Measurements from ENCODE around the gene NOL3.
"Not testable (repeated sequence)": the region's sequence is repeated elsewhere in the genome, so short reads cannot be mapped to it uniquely, and the experiment has no call there.

Gene NOL3

DNA sequence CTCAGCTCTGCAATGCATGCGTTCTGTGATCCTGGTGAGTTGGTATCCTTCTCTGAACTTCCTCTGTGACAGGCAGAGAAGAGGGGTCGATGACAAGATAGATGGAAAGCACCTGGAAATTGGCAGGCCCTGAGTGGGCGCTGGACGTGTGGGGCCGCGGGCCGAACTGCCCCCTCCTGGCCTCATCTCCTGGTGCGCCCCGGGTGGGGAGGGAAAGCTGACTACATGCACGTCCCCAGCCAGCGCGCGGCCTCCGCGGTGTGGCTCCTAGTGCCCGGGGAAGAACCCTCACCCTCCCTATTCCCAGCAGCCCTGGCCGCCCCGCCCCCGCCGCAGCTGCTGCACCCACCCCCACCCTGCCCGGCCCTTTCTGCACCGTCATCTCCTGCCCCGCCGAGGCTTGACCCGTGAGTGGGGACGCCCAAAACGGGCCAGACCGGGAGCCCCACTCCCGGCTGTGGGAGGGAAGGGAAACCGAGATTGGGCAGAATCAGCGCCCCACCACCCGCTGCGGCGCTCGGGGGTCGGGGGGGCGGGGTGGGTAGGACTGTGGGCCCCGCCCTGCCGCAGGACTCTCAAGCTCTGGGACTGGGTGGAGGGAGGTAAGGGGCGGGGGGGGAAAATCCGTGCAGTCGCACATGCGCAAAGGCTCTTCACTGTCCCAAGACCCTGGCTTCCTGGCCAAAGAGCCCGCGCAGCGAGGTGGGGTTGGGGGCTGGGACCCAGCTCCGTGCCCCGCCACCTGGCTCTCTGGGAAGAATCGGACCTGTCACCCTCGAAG is at the start of gene NOL3:
TSS of gene NOL3 (plus strand) at position 371 of the 781 bp plus-strand sequence.
- DNase-seq, result peak; percentile 84

DNA sequence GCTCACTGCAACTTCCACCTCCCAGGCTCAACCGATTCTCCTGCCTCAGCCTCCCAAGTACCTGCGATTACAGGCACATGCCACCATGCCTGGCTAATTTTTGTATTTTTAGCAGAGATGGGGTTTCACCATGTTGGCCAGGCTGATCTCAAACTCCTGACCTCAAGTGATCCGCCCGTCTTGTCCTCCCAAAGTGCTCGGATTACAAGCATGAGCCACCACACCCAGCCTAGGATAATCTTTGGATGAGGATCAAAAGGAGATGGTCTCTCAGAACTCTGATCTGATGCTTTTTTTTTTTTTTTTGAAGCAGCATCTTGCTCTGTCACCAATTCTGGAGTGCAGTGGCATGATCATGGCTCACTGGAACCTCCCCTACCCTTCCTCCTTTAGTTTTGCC is 47.5 kb upstream of the NOL3 start:
- not testable (repeated sequence) for DNase-seq

DNA sequence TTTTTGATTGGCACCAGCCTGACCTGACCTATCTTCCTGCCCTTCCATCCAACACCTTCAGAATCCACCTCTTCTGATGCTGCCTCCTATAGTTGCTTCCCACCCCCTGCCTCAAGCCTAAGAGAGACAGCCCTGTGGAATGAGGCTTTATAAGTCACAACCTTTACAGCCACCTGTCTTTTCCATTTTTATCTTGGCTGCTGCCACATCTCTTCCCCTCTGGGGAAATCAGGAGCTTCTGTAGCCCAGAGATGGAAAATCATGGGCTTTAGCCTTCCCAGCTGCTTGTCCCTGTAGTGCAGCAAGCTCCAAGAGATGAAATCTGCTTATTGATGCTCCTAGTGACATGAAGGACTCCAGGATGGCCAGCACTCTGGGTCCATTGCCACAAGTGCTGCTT is 41.9 kb upstream of the NOL3 start:
- no peak for DNase-seq

DNA sequence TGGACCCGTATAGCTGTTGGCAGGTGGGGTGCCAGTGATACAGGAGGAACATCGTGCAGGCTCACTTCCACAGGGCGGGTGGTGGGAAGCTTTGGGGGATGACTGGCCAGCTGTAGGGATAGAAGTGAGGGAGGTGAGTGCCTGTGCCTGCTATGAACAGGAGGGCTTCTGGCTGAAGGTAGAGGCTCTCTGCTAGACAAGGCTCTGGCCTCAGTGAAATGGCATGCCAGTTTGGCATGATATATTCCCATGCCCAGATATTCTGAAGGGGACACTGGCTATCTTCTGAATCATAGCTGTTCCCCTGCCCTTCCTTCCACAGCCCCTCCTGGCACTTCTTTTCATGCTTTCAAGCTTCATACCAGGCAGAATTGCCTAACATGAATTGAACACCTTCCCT is 41.5 kb upstream of the NOL3 start:
- no peak for DNase-seq

DNA sequence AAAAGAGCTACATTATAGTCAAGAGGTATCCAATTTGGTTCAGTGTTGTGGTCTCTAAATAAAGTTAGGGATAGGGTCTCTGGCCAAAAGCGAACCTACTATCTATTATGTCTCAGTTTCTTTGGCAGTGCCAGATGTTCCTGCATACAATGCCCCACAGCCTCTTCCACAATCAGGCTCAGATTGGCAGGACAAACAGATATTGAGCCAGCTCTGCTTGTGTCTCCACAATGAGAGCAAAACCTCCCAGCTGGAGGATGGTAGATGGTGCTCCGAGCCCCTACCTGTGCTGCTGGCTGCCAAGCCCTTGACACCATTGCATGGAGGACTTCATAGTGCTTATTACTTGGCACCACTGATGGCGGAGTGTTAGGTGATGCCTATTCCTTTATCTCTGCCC is 40.9 kb upstream of the NOL3 start:
- DNase-seq, result no peak

DNA sequence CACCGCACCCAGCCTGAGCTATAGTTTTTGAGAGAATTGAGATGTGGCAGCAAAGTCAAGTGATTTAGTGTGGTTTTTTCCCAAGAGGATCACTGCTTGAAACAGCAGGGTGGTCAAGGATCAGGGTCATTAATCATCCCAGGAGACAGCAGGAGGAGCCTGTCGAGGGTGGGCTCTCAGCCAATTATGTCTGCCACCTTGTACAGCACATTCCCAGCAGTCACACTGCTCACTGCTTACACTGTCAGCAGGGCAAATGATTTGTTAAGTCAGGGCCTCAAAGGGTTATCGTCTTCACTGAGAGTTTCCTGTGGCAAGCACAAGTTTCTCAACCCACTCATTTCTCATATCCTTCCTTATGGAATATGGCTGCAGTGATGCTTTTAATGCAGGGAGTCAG is 32.7 kb upstream of the NOL3 start:
- DNase-seq, result no peak

DNA sequence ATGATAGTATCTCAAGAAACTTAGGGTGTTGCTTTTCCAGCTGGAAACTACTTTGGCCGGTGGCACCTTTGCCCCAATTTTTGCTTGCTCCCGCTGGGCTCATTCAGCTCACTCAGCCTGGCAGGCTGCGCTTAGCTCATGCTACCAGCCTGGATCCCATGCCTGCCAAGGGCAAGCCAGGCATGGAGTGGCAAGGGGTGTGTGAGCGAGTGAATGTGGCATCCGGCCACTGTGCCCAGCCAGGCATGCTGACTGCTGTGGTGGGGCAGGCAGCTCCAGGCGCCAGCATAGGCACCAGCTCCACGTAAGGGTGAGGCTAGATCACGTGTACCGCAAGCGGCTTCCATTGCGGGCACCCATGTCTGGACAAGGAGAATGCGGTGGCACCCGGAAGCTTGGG is 28.9 kb upstream of the NOL3 start:
- DNase-seq, result no peak

DNA sequence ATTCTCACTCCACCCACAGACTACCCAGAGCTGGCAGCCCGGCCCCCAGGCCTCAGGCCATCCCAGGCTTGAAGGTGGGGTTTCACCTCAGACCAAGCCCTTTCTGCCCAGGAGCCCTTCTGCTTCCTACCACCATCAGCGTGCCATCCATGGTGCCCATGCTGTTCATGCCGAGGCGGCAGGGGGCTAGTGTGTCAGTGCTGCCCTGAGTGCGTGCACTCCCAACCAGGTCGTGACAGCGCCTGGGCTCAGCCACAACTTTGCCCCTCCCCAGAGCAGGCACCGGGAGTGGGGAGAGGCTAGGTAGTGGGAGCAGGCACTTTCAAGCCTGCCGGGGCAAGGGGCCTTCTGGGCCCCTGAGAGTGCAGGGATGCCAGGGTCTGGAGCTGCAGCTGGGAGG is 28.0 kb upstream of the NOL3 start:
- DNase-seq, result no peak

DNA sequence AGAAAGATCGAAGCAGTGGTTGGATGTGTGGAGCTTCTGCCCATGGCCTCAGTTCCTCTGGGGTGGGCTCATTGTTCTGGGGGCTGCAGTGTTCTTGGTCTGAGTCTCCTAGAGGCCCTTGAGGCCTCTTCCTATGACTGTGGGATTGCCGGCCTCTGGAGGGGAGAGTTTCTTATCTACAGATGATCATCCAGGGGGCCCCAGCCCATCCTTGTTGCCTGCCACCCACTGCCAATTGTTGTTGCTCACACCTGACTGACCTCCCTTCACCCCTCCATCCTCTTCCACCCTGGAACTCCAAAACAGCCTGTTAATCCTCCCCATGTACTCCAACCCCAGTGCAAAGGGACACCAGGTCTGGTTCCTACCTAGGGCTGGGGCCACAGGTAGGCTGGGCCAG is 25.4 kb upstream of the NOL3 start:
- no peak for DNase-seq

DNA sequence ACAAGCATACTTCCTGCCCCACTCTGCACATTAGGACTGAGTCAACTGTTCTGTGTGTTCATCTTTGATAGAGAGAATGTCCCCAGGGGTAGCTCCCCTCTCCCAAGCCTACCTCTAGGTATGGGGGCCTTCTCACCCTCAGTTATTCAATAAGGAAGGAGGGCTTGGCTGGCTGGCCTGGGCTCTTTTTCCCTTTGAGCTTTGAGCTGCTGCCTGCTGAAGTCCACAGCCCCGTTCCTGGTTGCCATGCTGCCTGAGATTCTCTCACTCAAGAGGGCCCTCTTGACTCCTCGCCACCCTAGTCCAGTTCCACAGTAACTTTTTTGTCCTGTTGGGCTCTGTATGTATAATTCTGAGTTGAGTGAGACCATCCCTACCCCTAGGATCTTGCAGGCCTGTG is 24.6 kb upstream of the NOL3 start:
- no peak for DNase-seq

DNA sequence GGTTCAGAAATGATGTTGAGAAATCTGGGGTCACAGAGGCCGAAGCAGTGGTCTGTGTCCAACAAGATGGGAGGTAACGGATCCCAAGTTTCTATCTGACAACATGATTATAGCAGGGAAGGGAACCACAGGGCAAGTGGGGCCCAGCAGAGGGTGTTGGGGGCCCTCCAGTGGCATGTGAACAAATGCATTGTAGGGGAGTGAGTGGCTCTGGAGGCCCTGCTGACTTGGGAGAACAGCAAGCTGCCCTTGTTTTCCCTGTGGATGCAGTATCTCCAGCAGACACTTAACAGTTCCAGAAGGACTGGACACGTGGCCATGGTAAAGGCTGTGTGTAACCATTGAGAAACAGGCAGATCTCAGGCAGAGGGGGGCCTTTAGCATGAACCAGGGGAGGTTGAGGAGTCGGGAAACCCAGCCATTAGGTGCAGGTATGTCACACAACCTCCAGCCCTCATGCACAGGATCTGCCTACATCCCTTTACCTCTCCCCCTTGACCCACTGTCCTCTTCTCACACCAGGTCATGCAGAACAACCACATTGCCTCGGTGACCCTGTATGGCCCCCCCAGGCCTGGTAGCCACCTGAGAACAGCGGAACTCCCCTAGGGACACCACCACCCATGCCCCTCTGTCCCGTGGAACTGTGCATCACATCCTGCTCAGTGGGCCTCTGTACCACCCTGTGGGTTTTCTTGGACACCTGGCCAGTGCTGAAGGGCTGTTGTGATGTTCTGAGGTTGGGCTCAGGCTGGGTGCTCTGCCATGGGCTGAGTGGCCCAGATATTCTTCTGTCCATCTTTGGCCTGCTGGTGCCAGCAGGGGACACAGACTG is 23.6 kb upstream of the NOL3 start:
- no peak for DNase-seq

DNA sequence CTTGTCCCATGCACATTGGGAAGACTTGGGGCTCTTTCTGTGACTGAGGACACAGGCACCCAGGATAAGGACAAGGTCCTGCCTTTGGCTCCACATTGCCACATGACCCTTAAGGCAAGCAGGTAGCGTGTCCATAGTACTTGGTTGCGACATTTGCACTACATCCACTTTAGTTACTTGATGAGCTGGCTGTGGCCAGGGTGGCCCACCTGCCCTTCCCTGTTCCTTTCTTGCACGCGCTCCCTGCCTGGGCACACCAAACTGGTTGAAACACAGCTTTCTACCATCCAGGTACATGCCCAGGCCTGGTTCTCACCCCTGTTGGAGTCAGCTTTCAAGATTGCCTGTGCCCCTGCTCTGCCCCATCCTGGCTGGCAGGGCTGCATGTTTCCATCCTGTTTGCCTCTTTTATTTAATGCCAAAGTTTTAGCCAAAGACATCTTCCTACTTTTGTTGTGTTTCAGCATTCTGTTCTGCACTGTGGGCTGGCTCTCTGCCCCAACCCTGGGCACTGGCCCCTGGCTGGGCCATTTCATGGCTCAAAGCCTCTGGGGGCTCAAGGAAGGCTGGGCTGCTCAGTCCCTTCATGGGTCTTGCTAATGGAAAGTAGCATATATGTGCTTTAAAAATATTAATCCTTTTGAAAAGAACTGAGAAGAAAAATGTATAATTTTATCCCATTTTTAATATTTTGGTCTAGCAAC is 22.7 kb upstream of the NOL3 start:
- DNase-seq, result no peak

DNA sequence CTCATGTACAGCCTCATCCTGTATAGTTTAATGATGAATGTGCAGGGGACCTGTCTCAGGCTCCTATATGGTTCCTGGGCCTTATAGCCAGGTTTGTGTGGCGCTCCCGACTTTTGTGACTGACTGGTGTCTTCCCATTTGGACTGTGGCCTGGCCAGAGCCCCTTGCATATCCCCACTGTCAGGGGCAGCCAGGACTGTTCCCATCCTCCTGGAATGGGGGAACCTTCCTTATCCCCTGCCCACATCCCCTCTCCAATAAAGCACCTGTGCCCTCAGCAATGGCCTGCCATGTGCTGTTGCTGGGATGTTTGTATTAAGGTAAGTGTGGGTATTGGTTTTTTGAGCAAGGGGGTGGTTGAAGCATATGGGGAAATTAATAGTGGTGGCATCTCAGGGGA is 22.1 kb upstream of the NOL3 start:
- no peak for DNase-seq

DNA sequence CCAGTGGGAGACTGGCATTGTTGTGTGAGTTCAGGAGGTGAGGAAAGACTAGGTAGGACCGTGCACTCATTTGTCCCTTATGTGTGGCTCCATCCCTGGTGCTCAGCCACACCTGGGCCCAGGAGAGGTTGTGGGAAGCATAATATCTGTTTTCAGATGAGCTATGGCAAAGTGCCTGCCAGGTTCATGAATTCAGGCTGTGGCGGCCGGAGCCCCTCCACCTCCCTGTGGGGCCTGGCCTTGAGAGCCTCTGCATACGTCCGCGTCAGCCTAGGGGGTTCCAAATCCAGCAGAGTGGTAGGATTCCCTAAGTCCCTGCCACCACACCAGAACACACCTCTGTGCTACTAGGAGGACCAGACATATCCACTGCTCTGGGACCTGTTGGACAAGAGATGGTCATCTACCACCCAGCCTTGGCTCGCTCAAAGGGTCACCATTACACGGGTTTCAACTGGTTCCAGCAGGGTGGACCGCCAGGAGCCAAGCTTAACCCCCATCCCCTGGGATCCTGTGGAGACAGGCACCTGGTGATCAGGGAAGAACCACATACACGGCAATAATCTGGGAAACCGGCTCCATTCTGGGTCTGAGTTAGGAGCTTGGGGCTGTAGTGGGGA is 21.6 kb upstream of the NOL3 start:
- no peak for DNase-seq

DNA sequence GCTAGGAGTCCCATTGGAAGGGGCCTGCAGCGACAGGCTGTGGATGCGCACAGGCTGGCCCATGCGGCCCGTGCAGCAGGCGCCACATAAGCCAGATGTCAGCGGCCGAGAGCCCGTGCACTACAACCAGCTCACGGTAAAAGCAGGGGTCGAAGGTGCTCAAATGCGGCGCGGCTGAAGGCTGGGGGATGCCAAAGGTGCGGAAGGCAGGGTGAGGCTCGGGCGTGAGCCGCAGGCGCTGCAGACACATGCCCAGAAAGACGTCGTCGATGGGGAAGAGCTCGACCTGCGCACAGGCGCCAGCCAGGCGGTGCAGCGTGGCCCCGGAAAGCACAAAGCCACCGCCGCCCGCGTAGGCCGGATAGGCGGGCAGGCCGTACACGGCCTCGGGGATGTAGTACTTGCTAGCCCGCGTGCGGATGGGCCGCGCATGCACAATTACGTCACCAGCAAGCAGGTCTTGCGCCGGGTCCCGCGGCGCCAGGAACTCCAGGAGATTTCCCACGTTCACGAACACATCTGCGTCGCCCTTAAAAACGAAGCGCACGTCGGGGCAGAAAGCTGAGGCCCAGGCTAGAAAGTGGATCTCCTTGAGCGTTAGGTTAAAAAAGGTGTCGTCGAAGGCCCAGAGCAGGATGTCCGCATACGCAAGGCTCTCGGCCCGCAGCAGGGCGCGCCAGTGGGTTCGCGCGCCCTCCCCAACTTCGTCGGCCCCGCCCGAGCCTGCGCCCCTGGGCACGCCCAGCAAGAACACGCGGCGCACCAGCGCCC is 20.9 kb upstream of the NOL3 start:
- no peak for DNase-seq

DNA sequence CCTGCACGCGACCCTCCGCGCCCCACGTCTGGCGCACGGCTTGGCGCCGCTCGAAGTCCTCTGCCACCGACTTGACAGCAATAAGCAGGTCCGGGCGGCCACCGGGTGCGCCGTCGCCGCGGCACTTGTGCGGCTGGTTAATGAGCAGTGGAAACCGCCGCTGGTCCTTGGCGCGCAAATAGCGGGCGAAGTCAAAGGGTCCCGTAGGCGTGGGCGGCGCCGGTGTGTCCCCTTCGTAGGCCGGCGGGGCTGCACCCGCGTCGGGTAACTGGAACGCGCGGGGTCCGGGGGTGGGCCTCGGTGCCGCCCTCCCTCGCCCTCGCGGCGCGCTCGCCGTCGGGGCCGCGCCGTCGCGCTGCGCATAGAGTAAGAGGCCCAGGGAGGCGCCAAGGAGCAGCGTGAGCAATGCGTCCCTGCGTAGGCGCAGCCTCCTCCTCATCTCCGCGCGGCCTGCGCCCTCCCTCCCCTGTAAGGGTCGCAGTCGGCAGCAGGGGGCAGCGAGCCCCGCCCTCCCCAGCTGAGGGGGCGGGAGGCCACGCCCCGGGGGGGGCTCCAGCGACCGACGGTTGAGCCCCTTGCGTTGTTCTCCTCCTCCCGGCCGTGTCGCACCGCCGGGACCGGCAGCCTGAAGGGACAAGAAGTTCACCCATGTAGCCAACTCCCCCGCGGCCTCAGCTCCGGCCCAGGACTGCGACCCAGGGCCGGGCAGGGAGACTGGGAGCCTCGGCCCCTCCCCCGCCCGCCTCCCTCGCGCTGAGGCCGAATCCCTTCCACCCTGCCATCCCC is 20.1 kb upstream of the NOL3 start:
- DNase-seq, result peak; percentile 77

DNA sequence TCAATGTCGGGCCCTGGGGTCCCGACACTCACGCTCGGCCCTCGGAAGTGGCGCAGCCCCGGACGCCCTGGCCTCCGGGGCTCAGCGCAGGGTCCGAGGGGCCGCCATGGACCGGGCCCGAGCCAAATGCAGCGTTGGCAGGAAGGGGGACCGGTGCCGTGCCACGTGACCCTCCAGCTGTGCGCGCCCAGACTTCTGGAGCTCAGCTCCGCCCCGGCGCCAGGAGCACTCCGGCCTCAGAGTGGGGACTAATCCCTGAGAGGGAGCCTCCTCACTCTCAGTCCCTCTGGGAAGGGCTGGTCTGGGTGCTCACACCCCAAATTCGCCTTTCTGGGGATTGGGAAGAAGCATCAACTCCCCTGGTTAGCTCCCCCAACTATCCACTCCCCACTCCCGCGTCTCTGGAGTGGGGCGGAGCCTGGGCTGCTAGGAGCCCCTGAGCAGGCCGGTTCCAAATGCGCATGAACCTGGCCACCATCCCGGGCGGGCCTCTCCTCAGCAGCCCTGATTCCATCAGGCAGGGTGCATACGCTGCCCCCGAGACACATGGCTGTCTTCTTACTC is 19.4 kb upstream of the NOL3 start, which contains the start of gene B3GNT9:
TSS of gene B3GNT9 (minus strand) at position 166 of the 564 bp plus-strand sequence. CDS start 513 bp downstream, outside the sequence.
- peak; percentile 76 for DNase-seq

DNA sequence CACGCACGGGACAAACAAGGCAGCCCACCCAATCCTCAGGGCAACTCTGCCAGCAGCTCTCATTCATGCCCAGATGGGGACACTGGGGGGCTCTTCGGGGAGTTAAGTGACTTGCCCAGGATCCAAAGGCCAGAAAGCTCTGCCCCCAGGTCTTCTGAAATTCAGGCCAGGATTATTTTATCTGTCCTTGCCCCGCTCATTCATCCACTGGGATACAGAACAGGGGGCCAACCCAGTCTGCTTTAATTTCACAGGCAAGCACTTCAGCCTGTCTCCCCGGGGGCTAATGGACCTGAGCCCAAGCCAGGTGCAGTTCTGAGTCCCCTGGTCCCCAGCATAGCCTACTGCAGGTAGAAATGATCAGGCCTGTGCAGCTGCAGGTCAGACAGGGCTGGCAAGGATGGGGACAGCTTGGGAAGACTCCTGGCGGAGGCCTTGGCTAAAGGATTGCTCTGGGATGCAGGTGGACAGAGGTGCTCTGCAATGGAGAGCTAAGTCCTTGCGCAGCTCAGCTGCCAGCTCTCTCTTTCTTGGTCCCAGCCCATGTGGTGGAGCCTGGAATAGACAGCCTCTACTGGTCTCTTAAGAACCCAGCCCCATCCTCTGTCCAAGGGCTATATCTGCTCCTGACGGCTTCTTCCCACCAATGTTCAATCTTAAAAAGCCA is 18.8 kb upstream of the NOL3 start:
- DNase-seq, result no peak

DNA sequence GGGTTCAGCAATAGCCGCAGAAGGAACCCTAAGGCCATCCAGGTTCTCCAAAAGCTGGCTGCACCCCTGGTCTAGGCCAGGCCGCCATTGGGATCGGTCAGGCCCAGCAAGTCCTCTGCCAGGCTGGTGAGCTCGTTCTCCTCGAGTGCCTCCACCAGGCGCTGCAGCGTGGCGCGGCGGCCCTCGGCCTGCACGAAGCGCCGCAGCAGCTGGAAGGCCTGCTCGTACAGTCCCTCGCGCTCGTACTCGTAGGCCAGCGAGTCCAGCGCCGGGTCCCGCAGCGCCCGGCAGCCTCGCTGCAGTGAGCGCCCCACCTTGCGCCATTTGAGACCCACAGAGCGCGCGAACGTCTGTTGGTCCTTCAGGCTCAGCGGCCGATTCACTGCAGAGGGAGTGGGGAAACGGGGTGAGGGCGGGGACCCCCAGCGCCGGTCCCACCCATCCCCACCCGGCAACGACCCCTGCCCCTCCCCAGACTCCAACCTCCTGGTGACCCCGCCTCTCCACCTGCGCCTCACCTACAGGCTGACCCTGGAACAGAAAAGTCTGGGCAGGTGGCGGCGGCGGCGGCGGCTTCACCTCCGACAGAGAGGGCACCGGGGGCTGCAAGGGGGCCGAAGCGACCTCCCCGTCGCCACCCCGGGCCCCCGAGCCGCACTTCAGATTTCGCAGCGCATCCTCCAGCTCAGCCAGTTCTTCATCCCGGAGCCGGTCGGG is 15.6 kb upstream of the NOL3 start:
- DNase-seq, result no peak

All from activated CD8-positive, alpha-beta memory T cell treated with anti-CD3 and anti-CD28 coated beads, Interleukin-2, amount 50 U/mL, for 48 hours (primary cell).